Activated CD8-positive, alpha-beta memory T cell treated with anti-CD3 and anti-CD28 coated beads for 48 hours (primary cell): ENCODE measurements around the gene POLR2F.
"Not testable (repeated sequence)": the region's sequence is repeated elsewhere in the genome, so short reads cannot be mapped to it uniquely, and the experiment has no call there.

Source experiments
- DNase-seq, 3 experiments: peaks; one replicate each; pipeline ENCODE4 v3.0.0-alpha.2; 2020; ENCODE audit warnings: low read depth in 2 of 3, low spot score in 2 of 3

Gene POLR2F

DNA sequence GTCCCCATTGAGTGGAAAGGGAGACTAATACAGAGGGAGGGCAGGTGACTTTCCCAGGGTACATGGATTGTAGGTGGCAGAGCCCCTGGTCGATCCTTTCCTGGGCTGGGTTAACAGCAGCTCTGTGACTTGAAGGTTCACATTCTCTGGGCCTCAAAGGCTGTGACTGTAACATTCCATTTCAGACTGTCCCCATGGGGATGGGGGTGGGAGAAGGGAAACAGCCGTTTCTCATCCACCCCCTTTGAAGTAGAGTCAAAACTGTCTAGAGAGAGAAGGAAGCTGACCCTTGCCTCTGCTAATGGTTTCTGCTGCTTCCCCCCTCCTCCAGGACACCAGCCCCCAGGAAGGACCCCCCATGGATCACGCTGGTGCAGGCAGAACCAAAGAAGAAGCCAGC lies 28.2 kb upstream of the POLR2F start:
- no peak for DNase-seq

DNA sequence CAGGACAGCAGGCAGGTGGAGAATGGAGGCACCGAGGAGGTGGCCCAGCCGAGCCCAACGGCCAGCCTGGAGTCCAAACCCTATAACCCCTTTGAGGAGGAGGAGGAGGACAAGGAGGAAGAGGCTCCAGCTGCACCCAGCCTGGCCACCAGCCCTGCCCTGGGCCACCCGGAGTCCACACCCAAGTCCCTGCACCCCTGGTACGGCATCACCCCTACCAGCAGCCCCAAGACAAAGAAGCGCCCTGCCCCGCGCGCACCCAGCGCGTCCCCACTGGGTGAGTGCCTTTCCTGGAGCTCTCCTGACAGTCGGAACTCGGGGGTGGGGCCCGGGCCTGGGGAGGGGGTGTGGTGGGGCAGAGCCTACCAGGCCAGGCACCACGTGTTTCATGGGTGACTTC lies 27.7 kb upstream of the POLR2F start:
- no peak for DNase-seq

DNA sequence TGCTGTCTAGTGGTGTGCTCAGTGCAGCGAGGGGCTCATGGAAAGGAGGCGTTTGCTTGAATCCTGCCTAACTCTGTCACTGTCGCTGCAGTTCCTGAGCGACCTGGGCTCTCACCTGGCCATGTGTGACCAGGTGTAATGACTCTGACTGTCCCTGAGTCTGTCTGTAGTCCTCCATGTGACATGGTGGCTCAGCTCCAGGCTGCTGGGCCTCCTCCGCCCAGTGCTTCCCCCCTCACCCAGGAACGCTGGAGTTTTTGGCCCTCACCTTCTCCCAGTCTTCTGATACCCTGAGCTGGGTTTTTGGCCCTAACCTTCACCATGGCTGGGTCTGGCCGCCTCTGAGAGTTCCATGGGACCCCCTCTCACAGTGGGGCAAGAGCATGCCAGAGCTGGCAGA lies 27.1 kb upstream of the POLR2F start:
- DNase-seq = no peak

DNA sequence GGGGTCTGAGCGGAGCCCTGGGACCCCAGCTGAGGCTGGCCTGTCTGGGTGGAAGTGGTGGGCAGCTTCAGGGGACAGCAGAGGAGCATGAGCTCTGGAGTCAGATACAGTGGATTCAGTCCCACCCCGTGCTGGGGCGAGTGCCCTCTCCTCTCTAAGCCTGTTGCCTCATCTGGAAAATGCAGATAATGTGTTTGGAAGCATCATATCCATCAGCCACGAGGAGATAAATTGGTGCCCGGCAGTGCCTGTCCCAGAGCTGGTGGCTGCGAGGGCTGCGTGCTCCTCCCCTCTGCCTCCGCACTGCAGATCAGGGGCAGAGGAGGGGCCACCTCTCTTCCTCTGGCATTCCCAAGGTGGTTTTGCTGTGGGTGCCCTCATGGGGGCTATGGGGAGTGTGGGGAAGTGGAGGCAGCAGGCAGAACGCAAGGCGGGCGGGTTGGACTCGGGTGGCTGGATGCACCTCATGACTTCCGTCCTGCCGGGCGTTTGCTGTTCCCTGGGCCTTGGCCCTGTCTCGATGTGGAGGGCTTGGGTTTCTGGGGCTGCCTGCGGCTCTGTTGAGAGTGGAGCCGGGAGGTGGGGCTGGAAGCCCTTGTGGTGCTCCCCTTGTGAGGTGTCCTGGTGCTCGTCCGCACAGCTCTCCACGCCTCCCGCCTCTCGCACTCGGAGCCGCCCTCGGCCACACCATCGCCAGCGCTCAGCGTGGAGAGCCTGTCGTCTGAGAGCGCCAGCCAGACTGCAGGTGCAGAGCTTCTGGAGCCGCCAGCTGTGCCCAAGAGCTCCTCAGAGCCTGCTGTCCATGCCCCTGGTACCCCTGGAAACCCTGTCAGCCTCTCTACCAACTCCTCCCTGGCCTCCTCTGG lies 26.5 kb upstream of the POLR2F start:
- DNase-seq = no peak

DNA sequence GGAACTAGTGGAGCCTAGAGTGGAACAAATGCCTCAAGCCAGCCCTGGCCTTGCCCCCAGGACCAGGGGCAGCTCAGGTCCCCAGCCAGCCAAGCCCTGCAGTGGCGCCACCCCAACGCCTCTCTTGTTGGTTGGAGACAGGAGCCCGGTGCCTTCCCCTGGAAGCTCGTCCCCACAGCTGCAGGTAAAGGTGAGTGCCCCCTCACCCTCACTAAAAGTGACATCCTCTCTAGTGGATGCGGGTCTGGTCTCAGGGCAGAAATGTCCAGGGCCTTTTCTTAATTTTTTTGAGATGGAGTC lies 25.9 kb upstream of the POLR2F start:
- no peak for DNase-seq

DNA sequence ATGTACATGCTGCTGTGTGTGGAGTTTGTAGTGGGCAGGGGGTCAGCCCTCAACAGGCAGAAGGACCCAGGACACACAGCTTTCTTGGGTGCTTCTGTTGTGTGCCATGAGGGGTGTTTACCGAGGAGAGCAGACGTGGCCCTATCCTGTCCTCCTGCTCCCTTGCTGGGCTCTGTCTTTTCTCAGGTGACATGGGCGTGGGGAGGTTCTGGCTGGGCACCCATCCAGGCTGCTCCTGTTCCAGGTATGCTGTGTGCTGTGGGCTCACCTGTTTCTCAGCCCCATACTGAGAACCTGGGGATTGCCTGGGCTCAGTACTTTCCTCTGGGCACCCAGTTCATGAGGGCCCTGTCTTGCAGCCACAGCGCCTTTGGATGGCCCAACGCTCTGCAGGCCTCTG lies 24.1 kb upstream of the POLR2F start:
- DNase-seq = no peak

DNA sequence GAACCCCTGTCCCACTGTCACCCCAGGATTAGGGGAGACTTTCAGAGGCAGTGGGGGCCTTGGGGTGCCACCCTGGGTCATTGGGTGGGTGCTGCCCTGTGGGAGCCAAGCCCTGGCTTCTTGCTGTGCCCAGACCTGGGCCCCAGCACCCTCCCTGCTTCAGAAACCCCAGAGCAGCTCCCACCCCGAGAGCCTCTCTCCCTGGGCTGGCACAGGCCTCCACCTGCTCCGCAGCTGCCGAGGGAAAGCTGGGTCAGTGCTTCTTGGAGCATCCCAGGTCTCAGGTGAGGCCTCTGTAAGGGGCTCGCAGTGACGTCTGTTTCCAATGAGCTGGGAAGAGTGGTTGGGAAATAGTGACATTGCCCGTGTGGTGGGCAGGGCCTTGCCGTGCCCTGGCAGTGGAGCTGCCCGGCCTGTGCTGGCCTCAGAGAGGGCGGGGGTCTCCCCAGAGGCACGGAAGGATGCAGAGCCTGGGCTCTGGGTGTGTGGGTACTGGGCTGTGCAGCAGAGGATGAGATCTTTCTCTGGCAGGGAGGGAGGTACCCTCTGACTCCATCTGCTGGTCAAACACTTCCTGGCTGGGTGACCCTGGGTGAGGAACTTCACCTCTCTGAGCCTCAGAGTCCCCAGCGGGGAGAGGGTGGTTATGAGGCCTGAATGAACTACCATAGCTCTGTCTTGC lies 23.1 kb upstream of the POLR2F start:
- DNase-seq = no peak

DNA sequence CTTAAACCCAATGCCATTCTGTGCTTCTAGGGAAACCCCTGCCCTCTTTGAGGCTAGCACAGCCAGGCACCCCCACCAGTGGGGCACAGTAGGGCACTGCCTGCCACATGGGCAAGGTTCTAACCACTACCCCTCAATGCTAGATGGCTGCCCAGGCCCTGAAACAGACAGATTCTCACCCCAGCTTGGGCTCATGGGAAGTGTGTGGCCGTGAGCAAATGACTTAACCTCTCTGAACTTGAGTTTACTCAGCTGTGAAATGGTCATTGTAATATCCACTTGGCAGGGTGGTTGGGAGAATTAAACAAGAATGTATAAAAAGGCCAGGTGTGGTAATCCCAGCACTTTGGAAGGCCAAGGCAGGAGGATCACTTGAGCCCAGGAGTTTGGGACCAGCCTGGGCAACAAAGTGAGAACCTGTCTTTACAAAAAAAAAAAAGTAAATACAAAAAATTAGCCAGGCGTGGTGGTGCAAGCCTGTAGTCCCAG lies 22.5 kb upstream of the POLR2F start:
- DNase-seq = no peak

DNA sequence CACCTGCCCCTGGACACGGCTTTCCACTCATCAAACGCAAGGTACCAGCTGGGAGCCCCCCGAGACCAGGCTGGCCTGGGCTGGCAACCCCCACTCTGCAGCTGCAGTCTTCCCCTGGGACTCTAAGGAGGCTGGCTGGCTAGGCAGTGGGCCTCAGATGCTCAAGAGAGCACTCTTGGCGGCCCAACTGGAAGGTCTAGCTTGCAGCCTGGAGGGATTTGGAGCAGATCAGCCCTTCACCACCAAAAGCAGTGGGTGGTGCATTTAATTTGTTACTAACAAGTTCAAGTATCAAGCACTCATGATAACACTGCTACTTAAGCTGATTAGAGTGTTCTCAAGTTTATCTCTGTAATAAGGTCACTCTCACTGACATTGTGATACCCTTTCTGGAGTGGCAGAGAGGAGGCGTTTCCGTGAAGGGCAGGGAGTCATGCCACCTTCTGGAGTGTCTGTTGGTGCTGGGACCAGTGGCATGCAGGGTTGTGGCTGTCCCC lies 21.6 kb upstream of the POLR2F start:
- DNase-seq = no peak

DNA sequence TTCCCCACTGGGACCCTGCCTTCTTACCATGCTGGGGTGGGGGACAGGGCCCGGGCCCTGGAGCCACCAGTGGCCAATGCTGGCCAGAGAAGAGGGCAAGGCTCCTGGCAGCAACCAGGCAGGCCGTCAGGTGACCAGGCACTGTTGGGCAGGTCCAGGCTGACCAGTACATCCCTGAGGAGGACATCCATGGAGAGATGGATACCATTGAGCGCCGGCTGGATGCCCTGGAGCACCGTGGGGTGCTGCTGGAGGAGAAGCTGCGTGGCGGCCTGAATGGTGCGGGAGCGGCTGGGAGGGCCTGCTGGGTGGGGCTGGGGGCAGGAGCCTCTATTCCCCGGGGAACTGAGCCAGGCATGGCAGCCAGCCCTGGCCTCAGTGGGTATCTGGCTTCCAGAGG lies 21.1 kb upstream of the POLR2F start:
- no peak for DNase-seq

DNA sequence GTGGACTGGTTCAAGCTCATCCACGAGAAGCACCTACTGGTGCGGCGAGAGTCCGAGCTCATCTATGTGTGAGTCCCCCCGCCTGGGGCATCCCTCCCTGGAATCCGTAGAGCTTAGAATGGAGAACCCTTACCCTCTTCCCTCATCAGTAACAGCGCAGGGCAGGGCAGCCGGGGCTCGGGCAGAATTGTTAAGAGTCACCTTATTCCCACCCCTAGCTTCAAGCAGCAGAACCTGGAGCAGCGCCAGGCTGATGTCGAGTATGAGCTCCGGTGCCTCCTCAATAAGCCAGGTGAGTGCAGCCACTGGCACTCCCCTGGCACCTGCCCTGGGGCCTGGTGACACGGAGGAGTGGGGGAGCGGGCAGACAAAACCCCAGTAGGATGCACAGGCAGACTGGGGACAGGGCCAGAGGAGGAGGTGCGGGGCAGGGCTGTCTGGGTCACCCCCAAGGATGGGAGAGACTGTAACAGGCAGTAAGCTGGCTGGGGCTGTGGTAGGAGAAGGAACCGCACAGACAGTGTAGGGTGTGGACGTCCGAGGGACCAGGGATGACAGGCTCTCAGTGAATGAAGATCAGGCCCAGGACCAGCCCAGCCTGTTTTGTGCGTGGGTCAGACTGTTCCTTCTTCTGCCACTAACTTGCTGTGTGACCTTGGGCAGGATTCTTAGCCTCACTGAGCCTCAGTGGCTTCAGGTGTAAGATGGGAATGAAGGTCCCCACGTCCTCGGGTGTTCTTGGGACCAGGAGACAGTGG lies 20.5 kb upstream of the POLR2F start:
- DNase-seq = no peak

DNA sequence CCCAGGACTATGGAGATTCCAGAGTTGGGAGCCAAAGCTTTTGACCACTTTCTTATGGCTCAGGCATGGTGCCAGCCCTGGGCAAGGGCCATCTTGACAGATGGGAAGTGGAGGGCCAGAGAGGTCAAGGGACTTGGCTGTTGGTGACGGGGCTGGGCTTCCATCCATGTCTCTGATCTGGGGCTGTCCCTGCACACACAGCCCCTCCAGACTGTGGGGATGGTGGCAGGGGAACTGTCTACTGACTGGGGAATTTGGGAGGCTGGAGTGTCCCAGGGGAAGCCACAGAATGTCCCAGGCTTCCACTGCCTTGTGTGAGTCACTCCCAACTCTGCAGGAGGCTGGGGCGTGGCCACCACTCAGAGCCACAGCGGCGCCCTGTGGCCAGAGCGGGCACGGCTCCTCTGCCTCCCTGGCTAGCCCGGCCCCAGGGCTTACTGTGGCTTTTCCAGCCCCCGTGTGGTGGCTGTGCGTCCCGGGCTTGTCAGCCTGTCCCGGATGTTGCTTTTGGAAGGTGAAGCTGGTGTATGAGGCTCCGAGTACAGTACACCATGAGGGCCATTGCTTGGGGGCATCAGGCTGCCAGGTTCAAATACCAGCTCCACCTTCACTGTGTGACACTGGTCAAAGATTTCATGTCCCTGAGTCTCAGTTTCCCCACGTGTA lies 19.7 kb upstream of the POLR2F start:
- peak; percentile 63 to 71 (median 70) for DNase-seq

DNA sequence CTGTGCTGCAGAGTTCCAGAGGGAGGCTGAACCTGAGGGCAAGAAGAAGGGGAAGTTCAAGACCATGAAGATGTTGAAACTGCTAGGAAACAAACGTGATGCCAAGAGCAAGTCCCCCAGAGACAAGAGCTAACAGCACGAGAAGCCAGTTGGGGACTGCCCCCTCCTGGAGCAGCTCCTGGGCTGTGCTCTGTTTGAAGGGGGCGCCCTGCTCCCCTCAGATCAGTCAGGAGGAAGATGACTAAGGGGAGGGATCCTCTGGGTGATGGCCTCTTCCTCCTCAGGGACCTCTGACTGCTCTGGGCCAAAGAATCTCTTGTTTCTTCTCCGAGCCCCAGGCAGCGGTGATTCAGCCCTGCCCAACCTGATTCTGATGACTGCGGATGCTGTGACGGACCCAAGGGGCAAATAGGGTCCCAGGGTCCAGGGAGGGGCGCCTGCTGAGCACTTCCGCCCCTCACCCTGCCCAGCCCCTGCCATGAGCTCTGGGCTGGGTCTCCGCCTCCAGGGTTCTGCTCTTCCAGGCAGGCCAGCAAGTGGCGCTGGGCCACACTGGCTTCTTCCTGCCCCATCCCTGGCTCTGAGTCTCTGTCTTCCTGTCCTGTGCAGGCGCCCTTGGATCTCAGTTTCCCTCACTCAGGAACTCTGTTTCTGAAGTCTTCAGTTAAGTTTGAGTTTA lies 12.7 kb upstream of the POLR2F start:
- DNase-seq = no peak

DNA sequence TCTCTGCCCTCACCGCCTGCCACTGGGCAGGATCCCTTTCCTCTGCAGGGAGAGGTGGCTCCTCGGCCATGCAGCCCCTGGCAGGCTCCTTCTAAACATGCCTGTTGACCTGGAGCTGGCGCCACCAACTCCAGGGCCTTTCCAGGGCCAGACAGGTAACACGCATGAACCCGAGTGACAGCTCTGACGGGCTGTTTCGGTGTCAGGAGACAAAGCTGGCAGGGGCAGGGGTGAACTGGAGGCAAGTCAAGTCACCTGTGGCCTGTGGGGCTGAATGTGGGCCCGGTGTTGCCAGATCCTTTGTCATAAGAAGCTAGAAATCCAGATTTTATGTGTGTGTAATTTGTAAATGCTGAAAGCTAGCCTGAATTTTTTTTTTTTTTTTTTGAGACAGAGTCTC lies 11.4 kb upstream of the POLR2F start:
- DNase-seq = no peak

DNA sequence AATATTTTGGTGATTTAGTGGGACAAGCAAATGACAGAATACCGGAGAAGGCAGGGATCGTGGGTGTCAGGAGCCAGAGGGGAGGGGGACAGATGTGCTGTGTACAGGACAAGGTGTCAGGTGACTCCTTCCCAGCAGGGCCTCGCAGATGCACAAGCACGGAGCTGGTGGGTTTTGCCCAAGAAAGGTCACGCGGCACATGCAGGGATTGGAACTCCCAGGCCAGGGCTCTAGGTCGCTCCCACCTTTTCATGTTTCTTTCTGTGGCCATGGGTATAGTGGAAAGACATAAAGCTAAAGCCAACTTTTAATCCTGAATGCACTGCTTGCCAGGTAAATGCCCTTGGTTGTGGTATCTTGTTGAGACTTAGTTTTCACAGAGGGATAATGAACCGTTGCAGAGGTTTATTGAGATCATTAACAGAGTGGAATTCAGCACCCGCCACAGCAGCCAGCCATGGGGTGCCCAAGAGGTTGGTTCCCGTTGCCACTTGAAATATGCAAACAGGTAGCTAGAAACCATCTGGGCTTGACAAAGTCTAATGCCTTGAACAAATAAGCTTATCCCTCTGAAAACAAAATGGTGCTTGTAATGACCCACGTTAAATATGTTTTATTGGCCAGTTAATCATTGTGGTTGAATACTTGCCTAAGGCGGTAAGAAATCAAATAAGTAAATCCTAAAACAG lies 10.2 kb upstream of the POLR2F start:
- DNase-seq = no peak

DNA sequence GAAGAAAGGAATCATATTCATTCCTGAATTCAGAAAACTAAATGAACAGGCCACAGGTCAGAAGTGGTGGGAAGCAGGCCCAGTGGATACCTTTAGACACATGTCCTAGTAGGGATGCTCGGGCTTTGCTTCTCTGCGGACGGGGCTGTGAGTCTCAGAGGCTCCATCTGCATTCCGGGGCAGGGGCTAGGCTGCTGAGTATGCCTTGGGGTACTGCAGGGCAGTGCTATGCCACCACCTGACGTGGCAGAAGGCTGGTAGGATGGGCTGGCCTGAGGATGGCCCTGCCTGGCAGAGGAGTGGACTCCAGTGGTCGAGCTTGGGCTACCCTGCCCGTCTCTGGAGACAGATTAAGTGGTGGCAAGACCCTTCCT lies 9.7 kb upstream of the POLR2F start:
- DNase-seq = no peak

DNA sequence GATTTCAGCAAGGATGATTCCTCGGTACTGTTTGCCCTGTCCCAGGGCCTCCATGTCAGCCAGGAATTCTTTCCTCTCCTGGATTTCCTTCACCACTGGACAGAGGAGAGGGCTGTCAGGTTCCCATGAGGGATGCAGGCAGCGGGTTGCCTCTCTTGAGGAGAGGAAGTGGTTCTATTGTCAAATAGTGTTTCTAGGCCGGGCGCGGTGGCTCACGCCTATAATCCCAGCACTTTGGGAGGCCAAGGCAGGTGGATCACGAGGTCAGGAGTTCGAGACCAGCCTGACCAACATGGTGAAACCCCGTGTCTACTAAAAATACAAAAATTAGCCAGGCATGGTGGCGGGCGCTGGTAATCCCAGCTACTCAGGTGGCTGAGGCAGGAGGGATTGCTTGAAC lies 9.1 kb upstream of the POLR2F start:
- DNase-seq = not testable (repeated sequence)

DNA sequence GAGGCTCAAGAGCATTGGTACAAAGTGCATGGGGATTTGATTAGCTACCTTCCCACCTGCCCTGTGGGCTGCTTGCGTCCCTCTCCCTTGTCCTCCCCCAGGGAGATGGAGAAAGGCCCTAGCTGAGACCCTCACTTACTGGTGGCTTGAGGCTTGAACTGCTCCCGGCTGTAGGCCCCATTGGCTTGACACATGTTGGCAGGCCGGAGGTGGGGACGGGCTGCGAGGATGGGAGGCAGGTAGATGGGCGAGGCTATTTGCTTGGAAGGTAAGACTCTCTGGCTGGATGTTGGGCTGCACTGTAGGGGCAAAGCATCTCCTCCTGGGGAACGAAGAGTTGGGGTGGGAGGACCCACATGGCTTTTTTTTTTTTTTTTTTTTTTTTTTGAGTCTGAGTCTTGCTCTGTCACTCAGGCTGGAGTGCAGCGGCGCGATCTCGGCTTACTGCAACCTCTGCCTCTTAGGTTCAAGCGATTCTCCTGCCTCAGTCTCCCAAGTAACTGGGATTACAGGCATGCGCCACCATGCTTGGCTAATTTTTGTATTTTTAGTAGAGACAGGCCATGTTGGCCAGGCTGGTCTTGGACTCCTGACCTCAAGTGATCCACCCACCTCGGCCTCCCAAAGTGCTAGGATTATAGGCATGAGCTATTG lies 6.2 kb upstream of the POLR2F start:
- DNase-seq = not testable (repeated sequence)

DNA sequence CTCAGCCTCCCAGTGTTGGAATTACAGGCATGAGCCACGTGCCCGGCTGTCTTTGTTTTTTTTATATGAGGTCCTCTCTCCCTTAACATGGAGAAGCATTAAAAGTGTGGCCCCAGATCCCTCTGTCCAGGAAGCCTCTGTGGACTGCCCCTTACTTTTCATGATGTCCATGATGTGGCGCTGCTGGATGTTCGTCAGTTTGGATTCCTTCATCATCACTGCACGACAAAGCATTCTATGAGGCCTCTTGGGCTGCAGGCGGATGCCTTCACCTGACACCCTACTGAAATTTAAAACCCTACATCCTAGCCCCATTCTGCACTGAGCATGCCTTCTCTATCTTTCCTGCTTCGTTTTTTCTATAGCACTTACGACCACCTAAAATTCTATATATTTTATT lies 2.2 kb upstream of the POLR2F start:
- DNase-seq = no peak

DNA sequence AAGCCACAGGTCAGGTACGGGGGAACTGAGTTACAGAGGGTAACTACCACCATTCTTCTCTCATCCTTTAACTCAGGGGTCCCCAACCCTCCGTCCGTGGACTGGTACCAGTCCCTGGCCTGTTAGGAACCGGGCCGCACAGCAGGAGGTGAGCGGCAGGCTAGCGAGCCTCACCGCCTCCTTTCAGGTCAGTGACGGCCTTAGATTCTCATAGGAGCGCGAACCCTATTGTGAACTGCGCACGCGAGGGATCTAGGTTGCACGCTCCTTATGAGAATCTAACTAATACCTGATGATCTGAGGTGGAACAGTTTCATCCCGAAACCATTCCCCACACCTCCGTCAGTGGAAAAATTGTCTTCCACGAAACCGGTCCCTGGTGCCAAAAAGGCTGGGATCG lies 870 bp upstream of the POLR2F start:
- DNase-seq = not testable (repeated sequence)
